ENCODE data around the gene MAN2A1. TPM values are rescaled to one million over a fixed set of nuclear protein-coding genes. Genes with fewer than 3 reads are reported as not detected.

MAN2A1 gene
- total RNA-seq, 1 experiment from 2014 or later = 35.4 TPM

- H3K4me2 ChIP-seq (ENCODE audit: low read length) = no peak overlapping the region
- TF ChIP-seq POLR2A (IDR thresholded peaks at IDR 0.05; ENCODE audit: borderline replicate concordance, extremely low read depth, insufficient read depth, insufficient read length) = no peak
- no peak for TF ChIP-seq TCF7L2 (IDR thresholded peaks at IDR 0.05; ENCODE audit: borderline replicate concordance, extremely low read depth, insufficient read depth, insufficient read length)
- no peak for TF ChIP-seq YY1 (IDR thresholded peaks at IDR 0.05; ENCODE audit: extremely low read depth, insufficient replicate concordance, low read depth, low read length)
- TF ChIP-seq ZBTB33 (IDR thresholded peaks at IDR 0.05; ENCODE audit: extremely low read depth, insufficient replicate concordance, low read length) = no peak
- no peak for TF ChIP-seq RAD21 (IDR thresholded peaks at IDR 0.05; ENCODE audit: low read depth)
- no peak for TF ChIP-seq JUND (IDR thresholded peaks at IDR 0.05)
- TF ChIP-seq CEBPB (IDR thresholded peaks at IDR 0.05; ENCODE audit: low read depth) = no peak
- TF ChIP-seq SP1 (IDR thresholded peaks at IDR 0.05; ENCODE audit: low read depth) = no peak
- no peak for TF ChIP-seq CBX3 (IDR thresholded peaks at IDR 0.05; ENCODE audit: low read depth)
- no peak for TF ChIP-seq POLR2AphosphoS5 (IDR thresholded peaks at IDR 0.05; ENCODE audit: low read depth, low read length)
- TF ChIP-seq ZFX (IDR thresholded peaks at IDR 0.05) = no peak
- no peak for TF ChIP-seq CTCF (IDR thresholded peaks at IDR 0.05 in 2 of 3, conservative IDR thresholded peaks at IDR 0.05 in 1 of 3; ENCODE audit: borderline replicate concordance in 1 of 3, insufficient read depth in 1 of 3, low read depth in 2 of 3, low read length in 2 of 3)
- no peak for TF ChIP-seq REST (IDR thresholded peaks at IDR 0.05; ENCODE audit: low read depth)
- TF ChIP-seq SIN3A (IDR thresholded peaks at IDR 0.05; ENCODE audit: low read depth) = no peak
- TF ChIP-seq EGR1 (IDR thresholded peaks at IDR 0.05; ENCODE audit: low read depth) = no peak
- no peak for TF ChIP-seq ATF3 (IDR thresholded peaks at IDR 0.05)
- TF ChIP-seq MAX (IDR thresholded peaks at IDR 0.05) = no peak
- TF ChIP-seq SRF (IDR thresholded peaks at IDR 0.05; ENCODE audit: low read depth) = no peak
- TF ChIP-seq EZH2 (IDR thresholded peaks at IDR 0.05) = no peak
- intact Hi-C loops (cut with micrococcal nuclease) = no loop called here
- H3K79me2 ChIP-seq (ENCODE audit: insufficient read depth, low read length) = no peaks in the 10 kb centered on the region
- no peaks in the 10 kb centered on the region for H3K9me3 ChIP-seq (ENCODE audit: control insufficient read depth in 1 of 2, insufficient read depth in 1 of 2, low read depth in 1 of 2, low read length in 2 of 2)
- no peaks in the 10 kb centered on the region for H3K36me3 ChIP-seq (ENCODE audit: control insufficient read depth in 1 of 2, insufficient read depth in 2 of 2, low read length in 2 of 2)
- no TSS peak for BruUV-seq (replicated peaks)
- DNase-seq (ENCODE audit: low read depth, low spot score) (no peak), ATAC-seq (no peak)
- H3K9ac ChIP-seq (ENCODE audit: low read length) = no peak overlapping the region
- no peaks in the 10 kb centered on the region for H3K27me3 ChIP-seq (ENCODE audit: insufficient read depth, low read length)
- H3K27ac ChIP-seq (ENCODE audit: low read depth, low read length) = no peak overlapping the region
- H3K4me1 ChIP-seq (ENCODE audit: control insufficient read depth in 1 of 2, insufficient read depth in 2 of 2, low read length in 2 of 2) = 0 out of 4 replicates have a peak, but pooled peaks cover 0 to 3% of the 10 kb centered on the region in 2 experiments
- no peak overlapping the region for H3K4me3 ChIP-seq (replicated peaks in 1 of 2; ENCODE audit: low read depth in 1 of 2, low read length in 2 of 2)
- POLR2A ChIA-PET = no interaction called here
- H3K9me2 ChIP-seq (ENCODE audit: insufficient read depth) = no peaks in the 10 kb centered on the region
- RAD21 ChIA-PET (ENCODE audit: low non-redundant PET in 1 of 2, low total read pairs in 2 of 2, uncharacterized antibody in 2 of 2, unreplicated experiment in 2 of 2) = no interaction called here
- H2AFZ ChIP-seq (ENCODE audit: low read depth, low read length, poor library complexity, severe bottlenecking) = no peak overlapping the region
- CTCF ChIA-PET = no interaction called here
- no peaks in the 10 kb centered on the region; the same call in 1 of the 2 replicates for H4K20me1 ChIP-seq (ENCODE audit: insufficient read depth)
Measured at GRCh38 chr5:109830955-109831502, 141.3 kb downstream of the MAN2A1 start.

Measured in HCT116 (cell line).